Measurements from ENCODE around the gene KMT2D. TPM values are rescaled to one million over a fixed set of nuclear protein-coding genes. Genes with fewer than 3 reads are reported as not detected.

The KMT2D gene
- total and polyA plus RNA-seq, 7 experiments from 2014 or later = 6.6 to 167 (median 142) TPM

- ChIA-PET POLR2A (interaction anchor here (1.1 to 1.5 kb wide), 3 partner anchors 19 to 46 kb away, joined by 3 to 5 read pairs (median 4); no protein-coding TSS in a partner anchor), CTCF (interaction anchor here (0.7 to 5.8 kb wide), 6 partner anchors 15 to 1040 kb away, joined by 3 to 55 read pairs (median 4); partner anchors contain the start of gene RHEBL1)
- Histone ChIP-seq H3K36me3 (ENCODE audit: control insufficient read depth in 2 of 3, insufficient read depth in 3 of 3, low read length in 3 of 3) (no peaks in the 10 kb centered on the region), H3K27me3 (ENCODE audit: control insufficient read depth in 2 of 2, insufficient read depth in 2 of 2, low read length in 2 of 2) (peaks cover 10 to 11% of the 10 kb centered on the region in 2 donors), H3K4me3 (ENCODE audit: low read length) (no peak overlapping the region), H3K27ac (ENCODE audit: low read depth, low read length) (no peak overlapping the region), H3K9me3 (ENCODE audit: control insufficient read depth in 2 of 3, low read length in 3 of 3) (no peaks in the 10 kb centered on the region), H3K4me1 (ENCODE audit: control insufficient read depth in 2 of 2, insufficient read depth in 2 of 2, low read length in 2 of 2) (peaks cover 11 to 13% of the 10 kb centered on the region in 2 donors)
- DNase-seq (no peak), ATAC-seq (no peak)
- H3K4me3 Mint-ChIP-seq = no peak overlapping the region
- H3K4me1 Mint-ChIP-seq = peaks cover 0 to 26% (median 9%) of the 10 kb centered on the region in 7 donors
- H3K9me3 Mint-ChIP-seq = no peaks in the 10 kb centered on the region
- intact Hi-C loops (cut with micrococcal nuclease) = no loop called here
- H3K27ac Mint-ChIP-seq = no peak overlapping the region
- peaks cover 5 to 32% (median 18%) of the 10 kb centered on the region in 5 donors for H3K27me3 Mint-ChIP-seq
- H3K36me3 Mint-ChIP-seq = no peaks in the 10 kb centered on the region
These were observed 23.8 kb upstream of the KMT2D start for GRCh38 chr12:49084438-49084837.

GRCh38 chr12:49079793-49080192, 19.2 kb upstream of the KMT2D start:
- H3K36me3 Mint-ChIP-seq = no peaks in the 10 kb centered on the region
- Histone ChIP-seq H3K27me3 (ENCODE audit: control insufficient read depth in 2 of 2, insufficient read depth in 2 of 2, low read length in 2 of 2) (no peaks in the 10 kb centered on the region), H3K36me3 (ENCODE audit: control insufficient read depth in 2 of 3, insufficient read depth in 3 of 3, low read length in 3 of 3) (no peaks in the 10 kb centered on the region), H3K9me3 (ENCODE audit: control insufficient read depth in 2 of 3, low read length in 3 of 3) (no peaks in the 10 kb centered on the region), H3K27ac (ENCODE audit: low read depth, low read length) (no peak overlapping the region), H3K4me3 (ENCODE audit: low read length) (no peak overlapping the region), H3K4me1 (ENCODE audit: control insufficient read depth in 2 of 2, insufficient read depth in 2 of 2, low read length in 2 of 2) (no peaks in the 10 kb centered on the region)
- no peaks in the 10 kb centered on the region for H3K4me1 Mint-ChIP-seq
- no peaks in the 10 kb centered on the region for H3K9me3 Mint-ChIP-seq
- DNase-seq (no peak), ATAC-seq (no peak)
- H3K27me3 Mint-ChIP-seq = peaks cover 0 to 7% (median 4%) of the 10 kb centered on the region in 5 donors
- ChIA-PET CTCF (no interaction called here), POLR2A (interaction anchor here (1.2 to 1.7 kb wide), 2 partner anchors 10 to 51 kb away, joined by 3 to 5 read pairs; partner anchors contain the start of genes RHEBL1 and TUBA1B)
- H3K4me3 Mint-ChIP-seq = no peak overlapping the region
- intact Hi-C loops (cut with micrococcal nuclease) = no loop called here
- H3K27ac Mint-ChIP-seq = no peak overlapping the region

GRCh38 chr12:49070971-49071370, 10.4 kb upstream of the KMT2D start:
- Histone ChIP-seq H3K4me1 (ENCODE audit: control insufficient read depth in 2 of 2, insufficient read depth in 2 of 2, low read length in 2 of 2) (peaks cover 5 to 13% of the 10 kb centered on the region in 2 donors), H3K27me3 (ENCODE audit: control insufficient read depth in 2 of 2, insufficient read depth in 2 of 2, low read length in 2 of 2) (no peaks in the 10 kb centered on the region), H3K36me3 (ENCODE audit: control insufficient read depth in 2 of 3, insufficient read depth in 3 of 3, low read length in 3 of 3) (no peaks in the 10 kb centered on the region), H3K27ac (ENCODE audit: low read depth, low read length) (no peak overlapping the region), H3K4me3 (ENCODE audit: low read length) (no peak overlapping the region), H3K9me3 (ENCODE audit: control insufficient read depth in 2 of 3, low read length in 3 of 3) (no peaks in the 10 kb centered on the region)
- H3K9me3 Mint-ChIP-seq = peaks cover 0 to 2% (median 0%) of the 10 kb centered on the region in 11 donors
- ChIA-PET POLR2A (interaction anchor here (1.0 to 1.9 kb wide), 2 partner anchors 29 to 118 kb away, joined by 3 to 17 read pairs; partner anchors contain the start of gene TUBA1A), CTCF (interaction anchor here (1.5 kb wide), 1 partner anchor 23 kb away, joined by 5 read pairs; the partner anchor contains the start of gene DHH)
- H3K4me1 Mint-ChIP-seq = peaks cover 14 to 31% (median 18%) of the 10 kb centered on the region in 7 donors
- ATAC-seq = no peak
- H3K4me3 Mint-ChIP-seq = peak overlapping the region in 3 of 10 donors; percentile 25 to 99 (median 38)
- H3K36me3 Mint-ChIP-seq = no peaks in the 10 kb centered on the region
- H3K27me3 Mint-ChIP-seq = no peaks in the 10 kb centered on the region
- no peak for DNase-seq
- intact Hi-C loops (cut with micrococcal nuclease) = loop anchor here (1.0 kb wide), 7 partner anchors 15 to 252 kb away; partner anchors contain the start of genes TUBA1A (in 2 of the 2), LMBR1L (in 1 of the 2), PRKAG1 (in 1 of the 2) and TROAP (in 1 of the 2)
- H3K27ac Mint-ChIP-seq = peak overlapping the region in 1 of 9 donors; percentile 32

- intact Hi-C loops (cut with micrococcal nuclease) = loop anchor here (1.0 to 10.0 kb wide), 12 partner anchors 9 to 469 kb away; partner anchors contain the start of genes KMT2D (in 2 of the 2), TUBA1A (in 2 of the 2), CCNT1 (in 1 of the 2) and LMBR1L (in 1 of the 2)
- peak within 1 kb of the TSS; percentile 86 to 99 (median 96) for H3K4me3 Mint-ChIP-seq
- POLR2A ChIA-PET = interaction anchor here (0.7 to 2.0 kb wide), 10 partner anchors 9 to 253 kb away, joined by 3 to 17 read pairs (median 4); partner anchors contain the start of genes KMT2D, TUBA1A and TUBA1B
- DNase-seq (peak; percentile 93 to 99 (median 96)), ATAC-seq (peak; percentile 100)
- H3K4me1 Mint-ChIP-seq = peaks cover 14 to 31% (median 18%) of the 10 kb centered on the region in 7 donors
- peaks cover 5 to 13% of the 10 kb centered on the region in 2 donors for H3K4me1 ChIP-seq (ENCODE audit: control insufficient read depth in 2 of 2, insufficient read depth in 2 of 2, low read length in 2 of 2)
- H3K9me3 Mint-ChIP-seq = peaks cover 0 to 2% (median 0%) of the 10 kb centered on the region in 11 donors
- H3K27ac ChIP-seq (ENCODE audit: low read depth, low read length) = peak within 1 kb of the TSS; percentile 74
- H3K27me3 Mint-ChIP-seq = no peaks in the 10 kb centered on the region
- no peaks in the 10 kb centered on the region for H3K36me3 Mint-ChIP-seq
- CTCF ChIA-PET = interaction anchor here (0.7 to 1.5 kb wide), 9 partner anchors 10 to 165 kb away, joined by 3 to 6 read pairs (median 4); partner anchors contain the start of genes DHH and LMBR1L
- no peaks in the 10 kb centered on the region for H3K36me3 ChIP-seq (ENCODE audit: control insufficient read depth in 2 of 3, insufficient read depth in 3 of 3, low read length in 3 of 3)
- no peaks in the 10 kb centered on the region for H3K9me3 ChIP-seq (ENCODE audit: control insufficient read depth in 2 of 3, low read length in 3 of 3)
- H3K4me3 ChIP-seq (ENCODE audit: low read length) = peak within 1 kb of the TSS; percentile 99
- H3K27ac Mint-ChIP-seq = peak within 1 kb of the TSS; percentile 77 to 92 (median 86)
- H3K27me3 ChIP-seq (ENCODE audit: control insufficient read depth in 2 of 2, insufficient read depth in 2 of 2, low read length in 2 of 2) = no peaks in the 10 kb centered on the region
These were observed 9.1 kb upstream of the KMT2D start, which contains the start of gene RHEBL1 for GRCh38 chr12:49069507-49070346. TSS of gene RHEBL1 (minus strand) at chr12:49069979. CDS start at chr12:49069785, 194 bp downstream.

- H3K4me1 ChIP-seq (ENCODE audit: control insufficient read depth in 2 of 2, insufficient read depth in 2 of 2, low read length in 2 of 2) = peaks cover 5 to 13% of the 10 kb centered on the region in 2 donors
- H3K4me3 ChIP-seq (ENCODE audit: low read length) = peak overlapping the region; percentile 99
- ATAC-seq (no peak), DNase-seq (no peak)
- ChIA-PET POLR2A (interaction anchor here (0.7 to 2.0 kb wide), 7 partner anchors 10 to 911 kb away, joined by 4 to 17 read pairs (median 4); partner anchors contain the start of genes KMT2D, TUBA1A and TUBA1B), CTCF (interaction anchor here (0.8 to 6.6 kb wide), 5 partner anchors 16 to 166 kb away, joined by 3 to 55 read pairs (median 4); no protein-coding TSS in a partner anchor)
- Mint-ChIP-seq H3K27me3 (no peaks in the 10 kb centered on the region), H3K36me3 (peaks cover 0 to under 1% (median 0%) of the 10 kb centered on the region in 5 donors), H3K9me3 (peaks cover 0 to 2% (median 0%) of the 10 kb centered on the region in 11 donors), H3K27ac (peak overlapping the region; percentile 77 to 92 (median 86)), H3K4me1 (peaks cover 16 to 33% (median 21%) of the 10 kb centered on the region in 7 donors), H3K4me3 (peak overlapping the region; percentile 86 to 99 (median 96))
- intact Hi-C loops (cut with micrococcal nuclease) = loop anchor here (1.0 to 10.0 kb wide), 5 partner anchors 9 to 469 kb away; partner anchors contain the start of genes KMT2D (in 2 of the 2), CCNT1 (in 1 of the 2) and TUBA1C (in 1 of the 2)
- no peaks in the 10 kb centered on the region for H3K9me3 ChIP-seq (ENCODE audit: control insufficient read depth in 2 of 3, low read length in 3 of 3)
- H3K27me3 ChIP-seq (ENCODE audit: control insufficient read depth in 2 of 2, insufficient read depth in 2 of 2, low read length in 2 of 2) = no peaks in the 10 kb centered on the region
- no peaks in the 10 kb centered on the region for H3K36me3 ChIP-seq (ENCODE audit: control insufficient read depth in 2 of 3, insufficient read depth in 3 of 3, low read length in 3 of 3)
- H3K27ac ChIP-seq (ENCODE audit: low read depth, low read length) = peak overlapping the region; percentile 74
These were observed 8.4 kb upstream of the KMT2D start for GRCh38 chr12:49068879-49069506.

All from naive thymus-derived CD4-positive, alpha-beta T cell (primary cell).